ENCODE results near the gene CDYL2.

CDYL2 gene

GRCh38 chr16:80742331-80742730 lies 62.1 kb downstream of the CDYL2 start:
- no peak for TF ChIP-seq GATA2 (IDR thresholded peaks at IDR 0.05; ENCODE audit: low read depth, low read length)
- TF ChIP-seq GATA3 (IDR thresholded peaks at IDR 0.05; ENCODE audit: low read depth, low read length) = no peak

GRCh38 chr16:80741724-80742123 lies 62.7 kb downstream of the CDYL2 start:
- TF ChIP-seq GATA3 (IDR thresholded peaks at IDR 0.05; ENCODE audit: low read depth, low read length) = no peak
- no peak for TF ChIP-seq GATA2 (IDR thresholded peaks at IDR 0.05; ENCODE audit: low read depth, low read length)

DNA sequence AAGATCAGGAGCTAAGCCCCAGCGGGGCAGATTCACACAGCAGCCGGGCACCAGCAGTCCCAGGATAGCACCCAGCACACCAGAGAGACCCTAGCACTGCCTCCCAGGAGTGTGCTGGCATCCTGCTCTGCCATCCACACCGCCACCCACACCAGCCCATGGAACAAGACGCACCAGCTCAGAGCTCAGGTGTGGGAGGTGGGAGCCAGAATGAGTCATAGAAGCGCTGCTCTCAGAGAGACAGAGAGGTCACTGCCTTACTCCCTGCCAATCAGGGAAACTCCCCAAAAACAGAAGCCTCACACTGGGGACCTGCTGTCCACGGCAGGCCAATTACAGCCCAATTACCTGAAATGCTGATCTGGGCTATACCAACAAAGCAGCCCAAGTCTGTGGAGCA lies 64.9 kb downstream of the CDYL2 start:
- TF ChIP-seq GATA2 (IDR thresholded peaks at IDR 0.05; ENCODE audit: low read depth, low read length) (no peak), GATA3 (IDR thresholded peaks at IDR 0.05; ENCODE audit: low read depth, low read length) (no peak)

DNA sequence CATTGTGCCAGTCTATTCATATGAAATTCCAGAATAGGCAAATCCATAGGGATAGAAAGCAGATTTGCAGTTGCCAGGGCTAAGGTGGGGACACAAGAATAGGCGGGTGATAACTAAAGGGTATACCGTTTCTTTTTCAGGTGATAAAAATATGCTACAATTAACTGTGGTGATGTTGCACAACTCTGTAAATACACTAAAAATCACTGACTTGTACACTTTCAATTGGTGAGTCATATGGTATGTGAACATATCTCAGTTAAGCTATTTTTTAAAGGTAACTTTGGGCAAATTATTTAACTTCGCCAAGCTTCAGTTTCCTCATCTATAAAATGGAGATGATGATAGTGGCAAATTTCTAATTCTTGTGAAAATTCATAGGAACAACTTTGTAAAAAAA lies 65.9 kb downstream of the CDYL2 start:
- no peak for TF ChIP-seq GATA2 (IDR thresholded peaks at IDR 0.05; ENCODE audit: low read depth, low read length)
- TF ChIP-seq GATA3 (IDR thresholded peaks at IDR 0.05; ENCODE audit: low read depth, low read length) = no peak

- TF ChIP-seq GATA2 (IDR thresholded peaks at IDR 0.05; ENCODE audit: low read depth, low read length) (no peak), GATA3 (IDR thresholded peaks at IDR 0.05; ENCODE audit: low read depth, low read length) (no peak)
Measured at GRCh38 chr16:80735846-80736245, 68.6 kb downstream of the CDYL2 start.

DNA sequence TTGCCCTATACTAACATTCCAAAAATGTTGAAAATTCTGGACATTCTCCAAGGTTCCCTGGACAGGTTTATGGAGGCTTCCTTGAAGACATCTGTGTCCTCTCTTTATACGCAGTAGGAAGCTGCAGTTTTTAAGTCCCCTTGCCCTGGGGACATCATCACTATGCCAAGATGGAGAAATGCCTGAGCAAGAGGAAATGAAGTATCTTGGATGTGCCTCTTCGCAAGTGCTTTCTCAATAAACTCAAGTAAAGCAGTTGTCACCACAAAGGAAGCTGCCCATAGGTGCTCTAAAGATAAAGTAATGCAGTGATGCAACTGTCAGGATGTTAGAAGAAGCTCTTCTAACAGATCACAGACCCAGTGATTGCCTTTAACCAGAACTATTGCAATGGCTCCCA lies 71.0 kb downstream of the CDYL2 start:
- no peak for TF ChIP-seq GATA2 (IDR thresholded peaks at IDR 0.05; ENCODE audit: low read depth, low read length)

GRCh38 chr16:80731915-80732314 lies 72.5 kb downstream of the CDYL2 start:
- TF ChIP-seq GATA3 (IDR thresholded peaks at IDR 0.05; ENCODE audit: low read depth, low read length) (no peak), GATA2 (IDR thresholded peaks at IDR 0.05; ENCODE audit: low read depth, low read length) (no peak)

DNA sequence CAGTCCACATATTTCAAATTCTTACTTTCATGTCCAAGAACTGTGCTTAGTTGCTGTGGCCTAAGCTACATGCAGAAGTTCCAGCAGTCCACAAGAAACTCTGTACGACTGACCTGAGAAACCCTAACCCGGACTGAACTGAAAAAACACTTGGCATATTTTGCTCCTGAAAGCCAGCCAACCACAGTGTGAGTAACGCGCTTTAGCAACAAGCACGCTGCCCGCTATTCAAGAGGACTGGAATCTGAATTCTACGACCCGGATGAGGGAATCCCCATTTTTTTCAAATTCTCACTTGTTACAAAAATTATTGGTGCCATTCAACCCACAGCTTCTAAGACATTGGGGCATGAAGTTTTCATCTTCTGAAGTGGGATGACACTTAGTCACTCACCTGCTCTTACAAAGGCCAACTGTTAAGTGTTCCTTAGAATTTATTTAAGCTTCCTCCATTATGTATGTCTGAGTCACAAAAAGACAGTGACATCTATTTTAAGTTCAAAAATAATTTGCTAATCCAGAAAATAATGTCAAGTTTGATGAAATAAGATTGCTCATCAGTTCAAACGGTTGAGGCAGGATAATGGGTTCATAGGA lies 78.7 kb downstream of the CDYL2 start:
- TF ChIP-seq GATA2 (IDR thresholded peaks at IDR 0.05; ENCODE audit: low read depth, low read length) (no peak), GATA3 (IDR thresholded peaks at IDR 0.05; ENCODE audit: low read depth, low read length) (no peak)

- TF ChIP-seq GATA3 (IDR thresholded peaks at IDR 0.05; ENCODE audit: low read depth, low read length) (no peak), GATA2 (IDR thresholded peaks at IDR 0.05; ENCODE audit: low read depth, low read length) (no peak)
Measured at GRCh38 chr16:80723981-80724380, 80.4 kb downstream of the CDYL2 start.

DNA sequence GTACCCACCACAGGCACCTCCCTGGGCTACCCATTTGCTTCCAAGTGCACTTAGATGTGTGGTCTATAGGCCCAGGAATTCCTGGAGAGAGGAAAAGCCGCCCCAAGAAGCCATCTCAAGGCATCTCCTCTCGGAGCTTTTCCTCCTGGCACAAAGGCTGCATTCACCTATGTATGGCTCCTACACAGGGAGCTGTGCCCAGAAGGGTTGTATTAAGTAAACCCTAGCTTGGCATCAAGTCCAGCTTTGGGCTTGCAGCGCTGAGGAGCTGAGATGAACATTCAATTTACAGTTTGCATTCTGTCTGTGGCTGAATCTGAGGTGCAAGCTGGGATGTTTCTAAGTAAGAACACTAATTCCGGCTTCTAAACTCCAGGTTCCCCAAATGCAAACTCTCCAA lies 81.3 kb downstream of the CDYL2 start:
- TF ChIP-seq GATA3 (IDR thresholded peaks at IDR 0.05; ENCODE audit: low read depth, low read length) (no peak), GATA2 (IDR thresholded peaks at IDR 0.05; ENCODE audit: low read depth, low read length) (no peak)

GRCh38 chr16:80720804-80721371 lies 83.5 kb downstream of the CDYL2 start:
- TF ChIP-seq GATA2 (IDR thresholded peaks at IDR 0.05; ENCODE audit: low read depth, low read length) = no peak

DNA sequence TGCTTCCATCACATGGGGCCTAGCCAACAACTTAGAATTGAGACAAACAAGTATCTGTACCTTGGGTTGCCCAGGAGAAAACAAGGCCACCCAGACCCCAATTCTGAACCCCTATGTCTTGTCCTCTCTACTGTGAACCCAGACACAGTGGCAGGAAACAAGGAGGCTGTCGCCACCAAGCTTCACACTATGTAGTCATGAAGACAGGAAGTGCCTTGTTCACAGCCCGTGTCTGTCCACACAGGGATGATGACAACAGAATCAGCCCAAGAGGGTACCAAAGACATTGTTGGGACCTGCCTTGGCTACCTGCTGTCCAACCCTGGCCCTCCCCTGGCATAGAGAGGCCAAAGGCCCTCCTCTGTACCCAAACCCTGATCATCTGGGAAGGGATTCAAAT lies 84.8 kb downstream of the CDYL2 start:
- TF ChIP-seq GATA2 (IDR thresholded peaks at IDR 0.05; ENCODE audit: low read depth, low read length) (no peak), GATA3 (IDR thresholded peaks at IDR 0.05; ENCODE audit: low read depth, low read length) (no peak)

GRCh38 chr16:80718480-80719220 lies 85.7 kb downstream of the CDYL2 start:
- TF ChIP-seq GATA2 (IDR thresholded peaks at IDR 0.05; ENCODE audit: low read depth, low read length) (no peak), GATA3 (IDR thresholded peaks at IDR 0.05; ENCODE audit: low read depth, low read length) (no peak)

GRCh38 chr16:80717611-80718010 lies 86.8 kb downstream of the CDYL2 start:
- TF ChIP-seq GATA2 (IDR thresholded peaks at IDR 0.05; ENCODE audit: low read depth, low read length) (no peak), GATA3 (IDR thresholded peaks at IDR 0.05; ENCODE audit: low read depth, low read length) (no peak)

DNA sequence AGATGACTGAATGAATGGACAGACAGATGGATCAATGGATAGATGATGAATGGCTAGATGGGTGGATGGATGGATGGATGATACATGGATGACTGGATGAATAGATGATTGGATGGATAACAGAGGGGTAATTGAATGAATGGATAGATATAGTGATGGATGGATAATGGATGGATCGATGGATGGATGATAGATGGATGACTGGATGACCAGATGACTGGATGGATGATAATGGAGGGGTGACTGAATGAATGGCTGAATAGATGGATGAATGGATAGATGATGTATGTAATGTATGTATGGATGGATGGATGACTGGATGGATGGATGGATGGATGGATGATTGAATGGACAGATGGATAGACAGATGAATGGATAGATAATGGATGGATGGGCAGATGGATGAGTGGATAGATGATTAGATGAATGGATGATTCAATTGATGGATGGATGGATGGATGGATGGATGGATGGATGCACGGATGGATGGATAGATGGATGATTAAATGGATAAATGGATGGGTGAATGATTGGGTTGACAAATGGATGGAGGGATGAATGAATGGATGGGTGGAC lies 87.7 kb downstream of the CDYL2 start:
- no peak for TF ChIP-seq GATA3 (IDR thresholded peaks at IDR 0.05; ENCODE audit: low read depth, low read length)
- no peak for TF ChIP-seq GATA2 (IDR thresholded peaks at IDR 0.05; ENCODE audit: low read depth, low read length)
